ENCODE data around the gene HYKK.
"Not testable (repeated sequence)": the region's sequence is repeated elsewhere in the genome, so short reads cannot be mapped to it uniquely, and the experiment has no call there.

The HYKK gene

GRCh38 chr15:78506971-78507830 is at the start of gene HYKK:
Gene HYKK, plus strand, starts transcription at chr15:78507577. Its CDS starts 5,512 bp downstream, at chr15:78513089.
- peak; percentile 84 for DNase-seq

GRCh38 chr15:78460737-78461136 is 46.6 kb upstream of the HYKK start:
- DNase-seq, result no peak

- DNase-seq, result no peak
Measured at GRCh38 chr15:78461171-78461888, 46.0 kb upstream of the HYKK start.

- no peak for DNase-seq
Measured at GRCh38 chr15:78469031-78469430, 38.3 kb upstream of the HYKK start.

GRCh38 chr15:78477295-78477694 is 30.1 kb upstream of the HYKK start:
- DNase-seq, result no peak

- DNase-seq, result no peak
Measured at GRCh38 chr15:78479650-78480049, 27.7 kb upstream of the HYKK start.

GRCh38 chr15:78481917-78482316 is 25.5 kb upstream of the HYKK start:
- DNase-seq, result no peak

GRCh38 chr15:78492872-78493271 is 14.5 kb upstream of the HYKK start:
- DNase-seq, result no peak

- no peak for DNase-seq
Measured at GRCh38 chr15:78501857-78502256, 5.5 kb upstream of the HYKK start.

GRCh38 chr15:78502641-78503040 is 4.7 kb upstream of the HYKK start:
- DNase-seq, result no peak

- DNase-seq, result no peak
Measured at GRCh38 chr15:78507831-78508160, 419 bp downstream of the HYKK start.

GRCh38 chr15:78508272-78508671 is 895 bp downstream of the HYKK start:
- DNase-seq, result no peak

GRCh38 chr15:78509726-78510312 is 2.4 kb downstream of the HYKK start:
- DNase-seq, result no peak

GRCh38 chr15:78520035-78520434 is 12.7 kb downstream of the HYKK start:
- DNase-seq, result not testable (repeated sequence)

GRCh38 chr15:78524230-78524629 is 16.9 kb downstream of the HYKK start:
- DNase-seq, result no peak

GRCh38 chr15:78527325-78527724 is 19.9 kb downstream of the HYKK start:
- DNase-seq, result no peak

GRCh38 chr15:78533331-78533730 is 26.0 kb downstream of the HYKK start:
- no peak for DNase-seq

- DNase-seq, result no peak
Measured at GRCh38 chr15:78536134-78536533, 28.8 kb downstream of the HYKK start.

GRCh38 chr15:78537266-78537905 is 30.0 kb downstream of the HYKK start:
- no peak for DNase-seq

- DNase-seq, result no peak
Measured at GRCh38 chr15:78538358-78538757, 31.0 kb downstream of the HYKK start.

GRCh38 chr15:78539464-78540140 is 32.2 kb downstream of the HYKK start:
- DNase-seq, result peak; percentile 35

GRCh38 chr15:78540141-78540870 is 32.9 kb downstream of the HYKK start, which contains the start of gene PSMA4:
Gene PSMA4, plus strand, starts transcription at chr15:78540444. Its CDS starts 1,484 bp downstream, at chr15:78541928.
- peak; percentile 97 for DNase-seq

Data from stimulated activated CD8-positive, alpha-beta memory T cell treated with anti-CD3 and anti-CD28 coated beads, Interleukin-4, amount 100 ng/mL, for 48 hours (primary cell).